Measurements from ENCODE around the gene PCBP3.
"Not testable (repeated sequence)": the region's sequence is repeated elsewhere in the genome, so short reads cannot be mapped to it uniquely, and the experiment has no call there.

PCBP3 gene

GRCh38 chr21:45678790-45679189, 35.3 kb downstream of the PCBP3 start:
- DNase-seq (ENCODE audit: low read depth in 2 of 2), result not testable (repeated sequence)

GRCh38 chr21:45680215-45680614, 36.7 kb downstream of the PCBP3 start:
- DNase-seq (ENCODE audit: low read depth in 2 of 2), result no peak

GRCh38 chr21:45695086-45695485, 51.6 kb downstream of the PCBP3 start:
- DNase-seq (ENCODE audit: low read depth in 2 of 2), result no peak

GRCh38 chr21:45698493-45699184, 55.1 kb downstream of the PCBP3 start:
- no peak for DNase-seq (ENCODE audit: low read depth in 2 of 2)

GRCh38 chr21:45699251-45699942, 55.9 kb downstream of the PCBP3 start:
- no peak for DNase-seq (ENCODE audit: low read depth in 2 of 2)

GRCh38 chr21:45699966-45700365, 56.4 kb downstream of the PCBP3 start:
- no peak for DNase-seq (ENCODE audit: low read depth in 2 of 2)

GRCh38 chr21:45700461-45700860, 56.9 kb downstream of the PCBP3 start:
- DNase-seq (ENCODE audit: low read depth in 2 of 2), result no peak

GRCh38 chr21:45704311-45705108, 61.0 kb downstream of the PCBP3 start:
- DNase-seq (ENCODE audit: low read depth in 2 of 2), result no peak

- no peak for DNase-seq (ENCODE audit: low read depth in 2 of 2)
Measured at GRCh38 chr21:45706299-45706698, 62.8 kb downstream of the PCBP3 start.

GRCh38 chr21:45709173-45709572, 65.6 kb downstream of the PCBP3 start:
- no peak for DNase-seq (ENCODE audit: low read depth in 2 of 2)

GRCh38 chr21:45709696-45710268, 66.3 kb downstream of the PCBP3 start:
- DNase-seq (ENCODE audit: low read depth in 2 of 2), result no peak

- not testable (repeated sequence) for DNase-seq (ENCODE audit: low read depth in 2 of 2)
Measured at GRCh38 chr21:45710306-45710705, 66.8 kb downstream of the PCBP3 start.

- no peak for DNase-seq (ENCODE audit: low read depth in 2 of 2)
Measured at GRCh38 chr21:45713613-45714012, 70.1 kb downstream of the PCBP3 start.

- DNase-seq (ENCODE audit: low read depth in 2 of 2), result no peak
Measured at GRCh38 chr21:45715441-45715840, 71.9 kb downstream of the PCBP3 start.

GRCh38 chr21:45718413-45718812, 74.9 kb downstream of the PCBP3 start:
- no peak for DNase-seq (ENCODE audit: low read depth in 2 of 2)

GRCh38 chr21:45719177-45719802, 75.8 kb downstream of the PCBP3 start:
- no peak for DNase-seq (ENCODE audit: low read depth in 2 of 2)

- DNase-seq (ENCODE audit: low read depth in 2 of 2), result not testable (repeated sequence)
Measured at GRCh38 chr21:45720204-45720603, 76.7 kb downstream of the PCBP3 start.

GRCh38 chr21:45721671-45722070, 78.1 kb downstream of the PCBP3 start:
- no peak for DNase-seq (ENCODE audit: low read depth in 2 of 2)

GRCh38 chr21:45723049-45723958, 79.8 kb downstream of the PCBP3 start:
- no peak for DNase-seq (ENCODE audit: low read depth in 2 of 2)

- DNase-seq (ENCODE audit: low read depth in 2 of 2), result no peak
Measured at GRCh38 chr21:45724345-45724961, 80.9 kb downstream of the PCBP3 start.
